H1 (cell line): ENCODE results near the gene NAT9. TPM values are rescaled to one million over a fixed set of nuclear protein-coding genes. Genes with fewer than 3 reads are reported as not detected.

Experiments used
- CHD7 ChIP-seq: fragments of 300-600 bp; sonication (generic); IDR thresholded peaks from 2 replicates; pipeline ENCODE4 v1.7.1; 2012; ENCODE audit warnings: low read length, moderate library complexity, mild to moderate bottlenecking, inconsistent platforms; ENCODE audit not compliant: insufficient replicate concordance
- CTBP2 ChIP-seq: IDR thresholded peaks from 2 replicates; pipeline ENCODE4 v1.7.0; 2011; ENCODE audit warnings: borderline replicate concordance, mild to moderate bottlenecking, moderate library complexity, mixed read lengths, low read length; ENCODE audit not compliant: insufficient read depth, insufficient read length
- HDAC2 ChIP-seq, 2 experiments: fragments of 300-600 bp in 1 of 2; sonication (generic) in 1 of 2; IDR thresholded peaks; 2 replicates each; pipeline ENCODE4 v1.6.1; 2011 to 2012; ENCODE audit warnings: low read depth in 2 of 2, low read length in 2 of 2, mild to moderate bottlenecking in 2 of 2, moderate library complexity in 2 of 2, borderline replicate concordance in 1 of 2, inconsistent platforms in 1 of 2
- KDM1A ChIP-seq: fragments of 200-600, 300-600 bp; sonication (generic); IDR thresholded peaks from 2 replicates; pipeline ENCODE4 v1.7.1; 2016; ENCODE audit warnings: mild to moderate bottlenecking, low read length, borderline replicate concordance
- RNF2 ChIP-seq: fragments of 200-900, 300-1000 bp; sonication (generic); IDR thresholded peaks from 2 replicates; pipeline ENCODE4 v1.7.1; 2016; ENCODE audit warnings: borderline replicate concordance, low read depth, mild to moderate bottlenecking, antibody characterized with exemption, low read length; ENCODE audit not compliant: poor library complexity, severe bottlenecking; ENCODE audit errors: missing control alignments
- SP2 ChIP-seq: IDR thresholded peaks from 2 replicates; pipeline ENCODE4 v1.6.1; 2012; ENCODE audit warnings: mild to moderate bottlenecking, low read length, inconsistent platforms
- SP4 ChIP-seq: IDR thresholded peaks from 2 replicates; pipeline ENCODE4 v1.6.1; 2012; ENCODE audit warnings: low read length, inconsistent platforms
- polyA plus RNA-seq, 7 experiments: library from polyadenylated mRNA; depleted of rRNA in 3 of 7; stranded (reverse) in 5 of 7; unstranded in 2 of 7; fragments of >200 nt in 5 of 7; fragments of 200-250 nt in 2 of 7; gene quantifications; 1 replicate in 5 of 7; 2 replicates in 1 of 7; 4 replicates in 1 of 7; pipeline versions ENCODE4 v1.2.1 to v1.2.3, GENCODE V29; 2011 to 2013; ENCODE audit warnings: missing spikeins in 2 of 7, mixed read lengths in 2 of 7
- total RNA-seq: library from RNA; stranded (reverse); fragmentation: NEBNext Ultra II Directional; extraction: Animal tissue kit (Norgen Biotek cat#: 25700); gene quantifications from 2 replicates; pipeline ENCODE4 v1.2.1, GENCODE V29; 2021

NAT9 gene
- total and polyA plus RNA-seq, 2 of the 8 experiments (the other 6 are each of a cell fraction or from before 2014, with no cell fraction given) = 32.3 to 42.7 TPM

GRCh38 chr17:74748529-74749278 is 27.4 kb downstream of the NAT9 start, which contains the start of gene NHERF1 (continued):
- TF ChIP-seq HDAC2 (IDR thresholded peaks at IDR 0.05; ENCODE audit: borderline replicate concordance in 1 of 2, low read depth in 2 of 2, low read length in 2 of 2) (no peak), CHD7 (no peak), CTBP2 (no peak), KDM1A (no peak), RNF2 (no peak), SP4 (no peak), SP2 (no peak)
